GM12878 (cell line): Measurements from ENCODE around the gene UBAC2. TPM values are rescaled to one million over a fixed set of nuclear protein-coding genes. Genes with fewer than 3 reads are reported as not detected.

Experiments used
- CEBPZ ChIP-seq: fragments of 150-350 bp; IDR thresholded peaks from 2 replicates; pipeline ENCODE4 v1.6.1; 2016; ENCODE audit warnings: low read depth, low read length
- CREB1 ChIP-seq: IDR thresholded peaks from 2 replicates; pipeline ENCODE4 v1.6.1; 2012; ENCODE audit warnings: low read depth, mild to moderate bottlenecking, inconsistent platforms
- EZH2 ChIP-seq: IDR thresholded peaks from 2 replicates; pipeline ENCODE4 v1.6.1; 2012; ENCODE audit warnings: low read depth, mild to moderate bottlenecking, control low read depth, inconsistent platforms, low read length, borderline replicate concordance; ENCODE audit not compliant: control insufficient read depth
- FOXM1 ChIP-seq: IDR thresholded peaks from 2 replicates; pipeline ENCODE4 v1.6.1; 2012; ENCODE audit warnings: low read depth, mild to moderate bottlenecking, inconsistent platforms, low read length, moderate library complexity
- LARP7 ChIP-seq: fragments of 450-650 bp; IDR thresholded peaks from 2 replicates; pipeline ENCODE4 v1.6.1; 2017; ENCODE audit warnings: mild to moderate bottlenecking
- MLLT1 ChIP-seq: fragments of 450-650 bp; IDR thresholded peaks from 2 replicates; pipeline ENCODE4 v1.6.1; 2016; ENCODE audit warnings: mild to moderate bottlenecking
- MTA2 ChIP-seq: fragments of 450-650 bp; IDR thresholded peaks from 2 replicates; pipeline ENCODE4 v1.6.1; 2016; ENCODE audit warnings: low read depth, mild to moderate bottlenecking, moderate library complexity
- NRF1 ChIP-seq: conservative IDR thresholded peaks from 2 replicates; pipeline ENCODE4 v1.6.1; 2011; ENCODE audit warnings: mild to moderate bottlenecking, low read depth, low read length, improper control_type of control experiment
- POLR2AphosphoS2 ChIP-seq: IDR thresholded peaks from 2 replicates; pipeline ENCODE4 v1.6.1; 2011; ENCODE audit warnings: low read depth, mild to moderate bottlenecking, low read length, improper control_type of control experiment, moderate library complexity
- POLR2AphosphoS5 ChIP-seq: IDR thresholded peaks from 2 replicates; pipeline ENCODE4 v1.6.1; 2011; ENCODE audit warnings: mild to moderate bottlenecking, low read length, inconsistent platforms
- POU2F2 ChIP-seq: IDR thresholded peaks from 3 replicates; pipeline ENCODE4 v1.6.1; 2011; ENCODE audit warnings: low read depth, mild to moderate bottlenecking, low read length, borderline replicate concordance
- REST ChIP-seq: IDR thresholded peaks from 2 replicates; pipeline ENCODE4 v1.6.1; 2012; ENCODE audit warnings: mild to moderate bottlenecking, low read depth, low read length
- RUNX3 ChIP-seq: IDR thresholded peaks from 2 replicates; pipeline ENCODE4 v1.6.1; 2012; ENCODE audit warnings: low read length, inconsistent platforms
- SIN3A ChIP-seq: IDR thresholded peaks from 2 replicates; pipeline ENCODE4 v1.6.1; 2012; ENCODE audit warnings: low read depth, low read length, improper control_type of control experiment
- SP1 ChIP-seq: IDR thresholded peaks from one replicate; pipeline ENCODE4 v1.6.1; 2011; ENCODE audit warnings: low read depth, low read length
- SUZ12 ChIP-seq: fragments of 200-600 bp; sonication (generic); IDR thresholded peaks from one replicate; pipeline ENCODE4 v1.6.1; 2018; ENCODE audit warnings: antibody characterized with exemption, mild to moderate bottlenecking; ENCODE audit not compliant: unreplicated experiment
- TCF12 ChIP-seq: IDR thresholded peaks from 2 replicates; pipeline ENCODE4 v1.6.1; 2011; ENCODE audit warnings: low read depth, mild to moderate bottlenecking, low read length
- YY1 ChIP-seq: IDR thresholded peaks from 2 replicates; pipeline ENCODE4 v1.6.1; 2011; ENCODE audit warnings: low read depth, mild to moderate bottlenecking, low read length
- ZBED1 ChIP-seq: IDR thresholded peaks from 2 replicates; pipeline ENCODE4 v1.6.1; 2016; ENCODE audit warnings: borderline replicate concordance
- ZBTB4 ChIP-seq: fragments of 450-650 bp; formaldehyde crosslinking; IDR thresholded peaks from 2 replicates; pipeline ENCODE4 v1.4.0; 2022; ENCODE audit warnings: mild to moderate bottlenecking, moderate library complexity
- polyA plus RNA-seq, 11 experiments: library from polyadenylated mRNA; depleted of rRNA in 4 of 11; unstranded in 6 of 11; stranded (reverse) in 5 of 11; fragments of >200 nt; fragmentation: Nextera tagmentation in 4 of 11; fragmentation: Illumina TruSeq in 1 of 11; extraction: Ambion mirVana in 4 of 11; extraction: Trizol in 1 of 11; gene quantifications; 1 replicate in 1 of 11; 2 replicates in 10 of 11; pipeline versions ENCODE4 v1.2.1 to v1.2.3, GENCODE V29; 2011 to 2016; ENCODE audit warnings: inconsistent platforms in 2 of 11, missing spikeins in 2 of 11, low read depth in 1 of 11
- total RNA-seq, 4 experiments: library from RNA; depleted of rRNA in 3 of 4; stranded (reverse); fragments of >200 nt in 3 of 4; fragmentation: Illumina TruSeq in 1 of 4; extraction: Trizol in 1 of 4; gene quantifications; 2 replicates each; pipeline versions ENCODE4 v1.2.1 to v1.2.3, GENCODE V29; 2013 to 2021

Gene UBAC2
- total and polyA plus RNA-seq, 10 of the 15 experiments (the other 5 are each of a cell fraction or from before 2014, with no cell fraction given) = 3.0 to 54.6 (median 17.4) TPM

- TF ChIP-seq ZBTB4 (CRISPR knock-in tag) (peak; percentile 46; the same call in 1 of the 2 replicates), CEBPZ (no peak), POLR2AphosphoS5 (peak; percentile 92), FOXM1 (peak; percentile 15; the same call in 1 of the 2 replicates), POU2F2 (peak; percentile 62; the same call in 2 of the 3 replicates), YY1 (no peak), TCF12 (no peak), NRF1 (no peak), MTA2 (no peak), MLLT1 (no peak), CREB1 (no peak), SP1 (no peak), REST (no peak), LARP7 (no peak), RUNX3 (no peak), ZBED1 (peak; percentile 37; the same call in 1 of the 2 replicates), SIN3A (no peak), EZH2 (no peak), POLR2AphosphoS2 (peak; percentile 85; the same call in 1 of the 2 replicates), SUZ12 (no peak)
These were observed 92.5 kb downstream of the UBAC2 start (continued) for GRCh38 chr13:99293178-99293577.
